Activated naive CD8-positive, alpha-beta T cell treated with anti-CD3 and anti-CD28 coated beads, Interleukin-2, amount 10 ng/mL, durations not matched to agents 7 days and 5 days (primary cell): Measurements from ENCODE around the gene POLR2F. TPM values are rescaled to one million over a fixed set of nuclear protein-coding genes. Genes with fewer than 3 reads are reported as not detected.

Experiments
- ATAC-seq: fragments of 150-1000 bp; cut with Tn5 transposase; one replicate; pipeline ENCODE4 v1.10.0; 2021; ENCODE audit warnings: low read depth, moderate library complexity
- POLR2A ChIA-PET: fragments of 350-600 bp; sonication (Branson Sonifier 250); formaldehyde crosslinking; loops from one replicate; lab custom pipeline; 2021; ENCODE audit warnings: antibody characterized with exemption; lab: Charles Lee
- DNase-seq: peaks from one replicate; pipeline ENCODE4 v3.0.0; 2021
- H3K27ac Mint-ChIP-seq: one replicate; pipeline ENCODE4 v1.8.0; 2022; ENCODE audit warnings: mild to moderate bottlenecking, mixed read lengths
- H3K27me3 Mint-ChIP-seq: one replicate; pipeline ENCODE4 v1.8.0; 2022; ENCODE audit warnings: mild to moderate bottlenecking, moderate library complexity, mixed read lengths
- H3K36me3 Mint-ChIP-seq: one replicate; pipeline ENCODE4 v1.8.0; 2021; ENCODE audit warnings: mild to moderate bottlenecking, mixed read lengths
- H3K4me1 Mint-ChIP-seq: one replicate; pipeline ENCODE4 v1.8.0; 2021; ENCODE audit warnings: mixed read lengths
- H3K4me3 Mint-ChIP-seq: one replicate; pipeline ENCODE4 v1.8.0; 2022; ENCODE audit warnings: mild to moderate bottlenecking, moderate library complexity, mixed read lengths
- H3K9me3 Mint-ChIP-seq: one replicate; pipeline ENCODE4 v1.8.0; 2021; ENCODE audit warnings: mixed read lengths
- total RNA-seq, 2 experiments: library from RNA; stranded (reverse); gene quantifications; one replicate each; pipeline ENCODE4 v1.2.3, GENCODE V29; 2021

POLR2F gene
- total RNA-seq, result 10 to 100 TPM; 60.2 to 61.4 TPM

DNA sequence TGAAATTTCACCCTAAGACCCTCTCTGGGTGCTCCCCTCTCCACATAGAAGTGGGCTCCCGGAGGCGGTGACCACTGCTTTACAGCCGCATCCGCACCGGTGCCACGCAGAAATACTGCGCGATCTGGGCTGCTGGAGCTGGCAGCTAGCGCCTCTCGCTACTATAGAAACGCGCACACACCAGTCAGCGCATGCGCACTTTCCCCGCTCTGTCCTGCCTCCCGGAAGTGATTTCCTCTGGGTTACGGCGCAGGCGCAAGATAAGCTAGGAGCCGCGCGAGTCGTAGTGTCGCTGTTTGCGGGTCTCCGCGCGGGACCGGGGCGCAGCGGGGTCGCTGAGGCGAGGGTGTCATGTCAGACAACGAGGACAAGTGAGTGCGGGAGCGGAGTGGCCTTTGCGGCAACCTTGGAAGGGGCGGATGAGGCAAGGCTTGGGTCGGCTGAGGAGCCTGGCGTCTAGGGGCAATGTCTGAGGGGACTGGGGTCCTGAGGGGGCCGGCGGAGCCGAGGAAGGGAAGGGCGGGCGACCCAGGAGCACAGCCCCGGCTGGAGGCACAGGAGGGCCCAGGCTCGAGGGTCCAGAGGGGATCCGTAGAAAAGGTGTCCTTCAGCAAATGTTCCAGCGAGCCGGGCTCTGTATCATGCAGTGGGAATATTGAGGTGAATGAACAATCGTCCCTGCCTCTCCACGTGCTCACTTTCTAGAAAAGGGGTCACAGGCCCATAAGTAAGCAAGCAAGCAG, at the start of gene POLR2F, which contains the start of gene C22orf23:
TSS of gene POLR2F (plus strand) at position 263 of the 743 bp plus-strand sequence. CDS start at position 352, 89 bp downstream.
TSS of gene C22orf23 (minus strand) at position 165 of the 743 bp plus-strand sequence. CDS start 452 bp downstream, outside the sequence.
- Mint-ChIP-seq H3K36me3 (peaks cover 9% of the 10 kb centered on the region), H3K9me3 (no peaks in the 10 kb centered on the region), H3K27me3 (peaks cover 17% of the 10 kb centered on the region), H3K27ac (peak within 1 kb of the TSS; percentile 92), H3K4me3 (peak within 1 kb of the TSS; percentile 97), H3K4me1 (peaks cover 22% of the 10 kb centered on the region)
- ATAC-seq (peak; percentile 95), DNase-seq (peak; percentile 95)
- POLR2A ChIA-PET, result interaction anchor here (0.6 to 1.6 kb wide), 7 partner anchors 11 to 728 kb away, joined by 3 to 7 read pairs (median 4); partner anchors contain the start of genes ANKRD54, MICALL1 and TOMM22

DNA sequence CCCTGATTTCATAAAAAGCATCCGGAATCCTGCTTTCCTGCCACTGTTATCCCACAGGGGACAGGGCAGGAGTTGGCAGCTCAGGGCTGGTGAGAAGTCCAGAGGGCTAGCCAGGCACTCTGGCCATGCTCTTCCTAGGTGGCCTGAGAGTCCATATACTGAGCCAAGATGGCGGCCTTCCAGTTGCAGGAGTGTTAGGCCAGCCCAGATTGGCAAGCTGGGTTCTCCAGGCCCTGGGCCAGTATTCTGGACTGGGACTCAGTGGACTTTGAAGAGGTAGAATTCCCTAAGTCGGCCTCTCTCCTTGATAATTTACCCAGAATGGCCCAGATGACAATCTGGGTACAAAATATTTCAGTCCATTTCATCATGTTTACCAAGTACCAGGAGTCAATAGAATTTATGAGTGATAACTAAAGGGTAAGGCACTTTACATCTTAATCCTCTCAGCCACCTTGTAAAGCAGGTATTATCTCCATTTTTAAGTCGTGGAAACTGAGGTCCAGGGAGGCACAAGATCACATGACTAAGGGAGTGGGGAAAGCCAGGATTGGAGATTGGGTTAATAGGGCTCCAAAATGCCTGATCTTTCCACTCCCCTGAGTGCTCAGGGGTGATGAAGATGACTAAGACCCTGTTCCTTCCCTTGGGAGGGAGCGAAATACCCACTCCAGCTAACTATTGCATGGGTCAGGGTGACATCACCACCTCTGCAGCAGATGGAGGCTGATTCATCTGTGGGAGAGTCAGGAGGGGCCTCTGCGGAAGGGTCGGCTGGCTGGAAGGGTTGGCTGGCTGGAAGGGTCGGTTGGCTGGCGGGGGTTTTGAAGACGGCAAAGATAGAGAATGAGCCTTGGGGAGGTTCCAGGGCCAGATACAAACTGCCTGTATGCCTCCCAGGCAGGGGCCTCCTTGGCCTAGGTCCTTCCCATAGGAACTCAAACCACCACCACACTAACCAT, 48.6 kb upstream of the POLR2F start:
- no peaks in the 10 kb centered on the region for H3K36me3 Mint-ChIP-seq
- ATAC-seq (no peak), DNase-seq (no peak)
- H3K27ac Mint-ChIP-seq, result peak overlapping the region; percentile 87
- peaks cover 26% of the 10 kb centered on the region for H3K4me1 Mint-ChIP-seq
- no peaks in the 10 kb centered on the region for H3K27me3 Mint-ChIP-seq
- POLR2A ChIA-PET, result interaction anchor here (0.6 to 3.1 kb wide), 8 partner anchors 8 to 229 kb away, joined by 3 to 45 read pairs (median 6); no protein-coding TSS in a partner anchor
- no peaks in the 10 kb centered on the region for H3K9me3 Mint-ChIP-seq
- peak overlapping the region; percentile 79 for H3K4me3 Mint-ChIP-seq

DNA sequence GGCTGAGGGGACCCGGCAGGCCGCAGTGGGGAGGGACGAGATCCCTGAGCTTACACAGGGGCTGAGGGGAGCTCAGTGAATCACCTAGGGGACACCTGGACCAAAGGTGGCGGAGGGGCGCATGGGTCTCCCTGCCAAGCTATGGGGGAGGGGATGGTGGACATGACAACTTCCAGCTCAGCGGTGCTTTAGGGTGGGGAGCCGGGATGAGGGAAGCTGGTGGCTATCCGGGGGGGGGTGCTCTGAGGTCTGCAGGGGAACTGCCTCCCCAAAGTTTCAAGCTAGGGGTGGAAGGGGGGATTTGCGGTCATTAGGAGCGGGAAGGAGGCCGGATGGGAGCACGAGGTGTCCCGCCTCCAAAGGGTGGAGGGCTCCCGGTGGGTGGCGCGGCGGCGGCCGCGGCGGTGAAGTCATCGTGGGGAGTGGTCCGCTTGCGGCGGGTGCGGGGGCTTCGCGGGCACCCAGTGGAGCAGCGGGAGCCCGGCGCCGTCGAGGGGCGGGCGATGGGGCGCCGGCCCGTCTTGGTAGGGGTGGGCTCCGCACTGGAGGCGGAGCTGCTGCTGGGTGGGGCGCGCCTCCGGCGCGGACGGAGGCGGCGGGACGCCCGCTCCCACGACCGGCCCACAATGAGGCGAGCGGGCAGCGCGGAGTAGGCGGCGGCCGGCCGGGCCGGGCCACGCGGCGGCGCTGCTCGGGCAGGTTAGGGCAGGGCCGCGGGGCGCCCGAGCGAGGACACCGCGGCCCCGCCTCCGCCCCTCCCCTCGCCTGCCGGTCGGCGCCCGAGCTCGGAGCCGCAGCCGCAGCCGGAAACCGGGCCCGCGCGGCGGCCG, 47.8 kb upstream of the POLR2F start, which contains the start of gene MICALL1:
TSS of gene MICALL1 (plus strand) at position 764 of the 830 bp plus-strand sequence. CDS start 126 bp downstream, outside the sequence.
- peak; percentile 87 for ATAC-seq
- H3K4me3 Mint-ChIP-seq, result peak within 1 kb of the TSS; percentile 79
- peak within 1 kb of the TSS; percentile 87 for H3K27ac Mint-ChIP-seq
- H3K36me3 Mint-ChIP-seq, result no peaks in the 10 kb centered on the region
- H3K9me3 Mint-ChIP-seq, result no peaks in the 10 kb centered on the region
- no peaks in the 10 kb centered on the region for H3K27me3 Mint-ChIP-seq
- H3K4me1 Mint-ChIP-seq, result peaks cover 27% of the 10 kb centered on the region
- POLR2A ChIA-PET, result interaction anchor here (0.6 to 3.1 kb wide), 14 partner anchors 9 to 230 kb away, joined by 3 to 45 read pairs (median 4); partner anchors contain the start of genes ANKRD54, C22orf23 and POLR2F
- peak; percentile 85 for DNase-seq

GRCh38 chr22:37906364-37907008, 47.0 kb upstream of the POLR2F start:
- POLR2A ChIA-PET, result interaction anchor here (0.7 to 3.1 kb wide), 9 partner anchors 10 to 100 kb away, joined by 3 to 45 read pairs (median 4); partner anchors contain the start of genes ANKRD54, C22orf23 and POLR2F
- peak overlapping the region; percentile 77 for H3K4me3 Mint-ChIP-seq
- no peaks in the 10 kb centered on the region for H3K27me3 Mint-ChIP-seq
- peak overlapping the region; percentile 74 for H3K27ac Mint-ChIP-seq
- H3K36me3 Mint-ChIP-seq, result no peaks in the 10 kb centered on the region
- H3K4me1 Mint-ChIP-seq, result peaks cover 23% of the 10 kb centered on the region
- DNase-seq (peak; percentile 70), ATAC-seq (peak; percentile 28)
- no peaks in the 10 kb centered on the region for H3K9me3 Mint-ChIP-seq

- H3K4me1 Mint-ChIP-seq, result peaks cover 27% of the 10 kb centered on the region
- ATAC-seq (no peak), DNase-seq (no peak)
- POLR2A ChIA-PET, result interaction anchor here (1.9 to 3.1 kb wide), 3 partner anchors 9 to 11 kb away, joined by 10 to 45 read pairs (median 12); no protein-coding TSS in a partner anchor
- H3K36me3 Mint-ChIP-seq, result no peaks in the 10 kb centered on the region
- peak overlapping the region; percentile 77 for H3K4me3 Mint-ChIP-seq
- no peaks in the 10 kb centered on the region for H3K27me3 Mint-ChIP-seq
- H3K9me3 Mint-ChIP-seq, result no peaks in the 10 kb centered on the region
- H3K27ac Mint-ChIP-seq, result peak overlapping the region; percentile 74
Observed at GRCh38 chr22:37907036-37907954, 46.2 kb upstream of the POLR2F start.

DNA sequence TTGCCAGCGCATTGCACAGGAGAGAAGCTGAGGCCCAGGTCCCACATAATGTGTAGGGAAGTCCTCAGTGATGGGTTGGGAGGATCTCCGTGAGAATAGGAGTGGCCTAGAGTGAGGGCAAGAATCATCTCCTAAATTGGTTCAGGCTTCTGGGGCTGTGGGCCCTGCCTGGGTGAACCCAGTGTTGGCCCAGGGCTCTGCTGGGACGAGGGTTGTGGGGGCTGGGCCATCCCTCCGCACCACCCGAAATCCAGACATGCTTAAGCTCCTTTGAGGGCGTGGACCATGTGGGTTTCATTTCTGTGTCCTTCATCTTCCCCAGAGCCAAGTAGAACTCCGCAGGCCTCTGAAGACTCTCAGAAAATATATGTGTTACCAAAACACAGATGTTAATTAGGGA, 43.7 kb upstream of the POLR2F start:
- Mint-ChIP-seq H3K27ac (no peak overlapping the region), H3K27me3 (no peaks in the 10 kb centered on the region), H3K36me3 (no peaks in the 10 kb centered on the region), H3K4me3 (no peak overlapping the region), H3K4me1 (peaks cover 32% of the 10 kb centered on the region), H3K9me3 (no peaks in the 10 kb centered on the region)
- POLR2A ChIA-PET, result interaction anchor here (0.6 kb wide), 1 partner anchor 168 kb away, joined by 4 read pairs; no protein-coding TSS in a partner anchor
- ATAC-seq, result no peak
- DNase-seq, result no peak

GRCh38 chr22:37910890-37911672, 42.4 kb upstream of the POLR2F start:
- POLR2A ChIA-PET, result no interaction called here
- H3K36me3 Mint-ChIP-seq, result no peaks in the 10 kb centered on the region
- peaks cover 25% of the 10 kb centered on the region for H3K4me1 Mint-ChIP-seq
- H3K9me3 Mint-ChIP-seq, result no peaks in the 10 kb centered on the region
- H3K4me3 Mint-ChIP-seq, result no peak overlapping the region
- ATAC-seq, result no peak
- H3K27ac Mint-ChIP-seq, result no peak overlapping the region
- H3K27me3 Mint-ChIP-seq, result no peaks in the 10 kb centered on the region
- no peak for DNase-seq

GRCh38 chr22:37911697-37912096, 41.8 kb upstream of the POLR2F start:
- ATAC-seq (no peak), DNase-seq (no peak)
- POLR2A ChIA-PET, result no interaction called here
- no peak overlapping the region for H3K4me3 Mint-ChIP-seq
- peaks cover 25% of the 10 kb centered on the region for H3K4me1 Mint-ChIP-seq
- H3K9me3 Mint-ChIP-seq, result no peaks in the 10 kb centered on the region
- H3K27ac Mint-ChIP-seq, result peak overlapping the region; percentile 52
- H3K36me3 Mint-ChIP-seq, result no peaks in the 10 kb centered on the region
- H3K27me3 Mint-ChIP-seq, result no peaks in the 10 kb centered on the region

GRCh38 chr22:37912171-37912570, 41.3 kb upstream of the POLR2F start:
- Mint-ChIP-seq H3K4me3 (no peak overlapping the region), H3K36me3 (no peaks in the 10 kb centered on the region), H3K9me3 (no peaks in the 10 kb centered on the region), H3K27ac (no peak overlapping the region), H3K4me1 (peaks cover 25% of the 10 kb centered on the region), H3K27me3 (no peaks in the 10 kb centered on the region)
- POLR2A ChIA-PET, result no interaction called here
- no peak for ATAC-seq
- DNase-seq, result no peak

- H3K4me1 Mint-ChIP-seq, result peaks cover 18% of the 10 kb centered on the region
- POLR2A ChIA-PET, result no interaction called here
Observed at GRCh38 chr22:37913233-37913721, 40.2 kb upstream of the POLR2F start.

More at GRCh38 chr22:37913233-37913721, 40.2 kb upstream of the POLR2F start:
- Mint-ChIP-seq H3K27ac (no peak overlapping the region), H3K4me3 (no peak overlapping the region), H3K9me3 (no peaks in the 10 kb centered on the region), H3K36me3 (no peaks in the 10 kb centered on the region), H3K27me3 (no peaks in the 10 kb centered on the region)
- DNase-seq, result no peak
- no peak for ATAC-seq
